HUES48 (cell line): ENCODE results near the gene DNAJC21.

Source experiments
- H3K27ac ChIP-seq: one replicate; pipeline ENCODE4 v1.7.0; 2013; ENCODE audit warnings: low read depth, low read length, inconsistent platforms
- H3K27me3 ChIP-seq: 2 replicates; pipeline ENCODE4 v1.6.1; 2013; ENCODE audit warnings: mild to moderate bottlenecking, low read length; ENCODE audit not compliant: control insufficient read depth, insufficient read depth
- H3K36me3 ChIP-seq: 2 replicates; pipeline ENCODE4 v1.6.1; 2013; ENCODE audit warnings: low read length; ENCODE audit not compliant: control insufficient read depth, insufficient read depth
- H3K4me1 ChIP-seq: 2 replicates; pipeline ENCODE4 v1.6.1; 2013; ENCODE audit warnings: mild to moderate bottlenecking, low read length; ENCODE audit not compliant: control insufficient read depth, insufficient read depth
- H3K4me3 ChIP-seq: 2 replicates; pipeline ENCODE4 v1.5.1; 2013; ENCODE audit warnings: mild to moderate bottlenecking, low read depth, low read length
- H3K9ac ChIP-seq: 2 replicates; pipeline ENCODE4 v1.6.1; 2013; ENCODE audit warnings: mild to moderate bottlenecking, low read depth, low read length, moderate library complexity
- H3K9me3 ChIP-seq: 2 replicates; pipeline ENCODE4 v1.6.1; 2013; ENCODE audit warnings: low read length; ENCODE audit not compliant: control insufficient read depth, insufficient read depth

DNAJC21 gene

DNA sequence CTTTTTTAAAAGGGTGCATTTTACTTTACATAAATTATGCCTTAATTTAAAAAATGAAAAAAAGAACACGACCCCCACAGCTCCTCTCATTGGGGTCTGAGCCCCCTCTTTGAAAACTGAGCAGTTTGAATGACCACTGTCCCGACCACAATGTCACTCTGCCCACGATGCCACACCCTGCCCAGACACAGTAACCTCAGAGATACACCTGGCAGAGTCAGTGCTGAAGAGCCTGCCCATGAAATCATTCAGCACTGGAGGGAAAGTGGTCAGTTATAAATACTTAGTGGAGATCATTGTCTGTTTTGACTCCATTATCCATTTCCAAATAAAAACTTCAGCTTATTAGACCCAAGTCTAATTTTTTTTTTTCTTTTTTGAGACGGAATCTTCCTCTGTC lies 49.3 kb downstream of the DNAJC21 start:
- no peak overlapping the region for H3K4me3 ChIP-seq

DNA sequence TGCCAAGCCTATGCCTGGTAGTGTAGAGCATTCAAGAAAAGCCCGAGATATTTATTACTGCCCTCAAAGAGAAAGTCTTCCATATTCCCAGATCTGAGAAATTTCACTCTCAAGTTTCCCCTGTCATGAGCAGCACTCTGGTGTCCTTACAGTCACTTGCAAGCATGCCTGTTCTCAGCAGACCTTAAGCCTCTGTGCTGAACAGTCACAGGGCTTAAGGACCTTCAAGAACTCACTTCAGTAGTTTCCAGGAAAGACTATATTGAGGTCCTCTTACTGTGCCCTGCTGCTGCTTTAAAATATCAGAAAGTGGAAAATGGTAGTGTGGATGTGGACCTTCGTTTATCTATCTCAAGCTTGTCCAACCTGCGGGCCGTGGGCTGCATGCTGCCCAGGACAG lies 53.5 kb downstream of the DNAJC21 start:
- no peak overlapping the region for H3K9ac ChIP-seq
- no peak overlapping the region for H3K4me3 ChIP-seq
- peaks cover 16% of the 10 kb centered on the region for H3K9me3 ChIP-seq
- no peaks in the 10 kb centered on the region for H3K27me3 ChIP-seq
- no peak overlapping the region for H3K27ac ChIP-seq
- H3K36me3 ChIP-seq: no peaks in the 10 kb centered on the region
- H3K4me1 ChIP-seq: no peaks in the 10 kb centered on the region

More for the DNA sequence above, 49.3 kb downstream of the DNAJC21 start:
- H3K36me3 ChIP-seq: no peaks in the 10 kb centered on the region
- no peaks in the 10 kb centered on the region for H3K27me3 ChIP-seq
- no peaks in the 10 kb centered on the region; the same call in 1 of the 2 replicates for H3K9me3 ChIP-seq
- no peak overlapping the region for H3K9ac ChIP-seq
- H3K4me1 ChIP-seq: no peaks in the 10 kb centered on the region
- H3K27ac ChIP-seq: no peak overlapping the region

DNA sequence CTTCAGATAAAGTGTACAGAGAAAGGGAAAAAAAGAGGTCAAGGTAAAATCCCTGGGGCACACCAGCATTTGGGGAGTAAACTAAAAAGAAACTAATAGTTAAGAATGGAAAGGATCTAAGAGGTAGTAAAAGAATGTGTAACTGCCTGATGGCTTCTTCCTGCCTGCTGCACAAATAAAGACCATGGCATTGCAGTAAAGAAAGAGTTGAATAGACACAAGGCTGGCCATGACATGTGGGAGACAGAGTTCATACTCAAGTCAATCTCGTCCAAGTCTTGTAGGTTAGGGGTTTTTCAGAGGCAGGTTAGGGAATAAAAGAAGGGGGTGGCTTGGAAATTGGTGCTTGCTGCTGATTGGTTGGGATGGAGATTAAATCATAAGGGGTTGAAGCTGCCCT lies 57.6 kb downstream of the DNAJC21 start:
- Histone ChIP-seq H3K27ac (no peak overlapping the region), H3K4me1 (no peaks in the 10 kb centered on the region), H3K27me3 (no peaks in the 10 kb centered on the region), H3K4me3 (no peak overlapping the region), H3K9me3 (peaks cover 16% of the 10 kb centered on the region), H3K9ac (no peak overlapping the region), H3K36me3 (no peaks in the 10 kb centered on the region)

DNA sequence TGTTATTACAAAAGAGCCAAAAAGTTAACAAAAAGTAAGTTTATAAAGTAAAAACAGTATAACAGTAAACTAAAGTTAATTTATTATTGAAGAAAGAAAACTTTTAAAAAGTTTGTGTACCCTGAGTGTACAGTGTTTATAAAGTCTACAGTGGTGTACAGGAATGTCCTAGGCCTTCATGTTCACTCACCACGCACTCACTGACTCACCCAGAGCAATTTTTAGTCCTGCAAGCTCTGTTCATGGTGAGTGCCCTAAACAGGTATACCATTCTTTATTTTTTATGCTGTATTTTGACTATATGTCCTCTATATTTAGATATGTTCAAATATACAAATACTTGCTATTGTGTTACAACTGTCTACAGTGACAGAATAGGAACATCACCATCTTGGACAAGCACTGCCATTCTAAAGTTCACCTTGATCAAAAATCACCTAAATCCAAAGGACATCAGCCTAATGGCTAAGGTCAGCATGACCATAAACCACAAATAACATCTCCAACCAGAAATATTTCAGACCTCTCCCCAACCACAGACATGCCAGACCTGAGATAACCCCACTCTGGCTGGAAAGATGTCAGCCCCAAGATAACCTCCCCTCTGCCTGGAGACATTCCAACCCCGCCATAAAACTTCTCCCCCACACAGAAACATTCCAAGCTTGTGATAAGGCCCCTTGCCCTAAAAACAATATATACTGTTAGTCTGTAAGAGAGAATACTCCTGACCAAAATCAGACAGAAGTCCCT lies 62.3 kb downstream of the DNAJC21 start:
- peaks cover 2% of the 10 kb centered on the region; the same call in 1 of the 2 replicates for H3K9me3 ChIP-seq
- no peak overlapping the region for H3K27ac ChIP-seq
- H3K36me3 ChIP-seq: no peaks in the 10 kb centered on the region
- no peaks in the 10 kb centered on the region for H3K27me3 ChIP-seq
- H3K4me3 ChIP-seq: no peak overlapping the region
- H3K9ac ChIP-seq: no peak overlapping the region
- H3K4me1 ChIP-seq: no peaks in the 10 kb centered on the region

DNA sequence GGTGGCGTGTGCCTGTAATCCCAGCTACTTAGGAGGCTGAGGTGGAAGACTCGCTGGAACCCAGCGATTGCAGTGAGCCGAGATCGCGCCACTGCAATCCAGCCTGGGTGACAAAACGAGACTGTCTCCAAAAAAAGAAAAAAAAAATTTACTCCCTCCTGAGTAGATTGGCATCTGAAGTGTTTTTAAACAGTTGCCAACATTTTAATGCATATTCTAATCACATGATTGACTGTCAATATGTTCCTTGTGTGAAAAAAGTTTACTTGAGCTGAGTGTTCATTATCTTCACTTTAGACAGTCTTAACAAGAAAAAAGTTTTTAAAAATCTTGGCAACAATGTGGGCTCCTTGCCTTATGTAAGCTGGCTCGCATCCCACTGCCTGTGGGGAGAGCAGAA lies 64.6 kb downstream of the DNAJC21 start:
- Histone ChIP-seq H3K9me3 (no peaks in the 10 kb centered on the region; the same call in 1 of the 2 replicates), H3K27ac (no peak overlapping the region), H3K4me3 (no peak overlapping the region), H3K27me3 (no peaks in the 10 kb centered on the region), H3K9ac (no peak overlapping the region), H3K4me1 (no peaks in the 10 kb centered on the region), H3K36me3 (no peaks in the 10 kb centered on the region)

DNA sequence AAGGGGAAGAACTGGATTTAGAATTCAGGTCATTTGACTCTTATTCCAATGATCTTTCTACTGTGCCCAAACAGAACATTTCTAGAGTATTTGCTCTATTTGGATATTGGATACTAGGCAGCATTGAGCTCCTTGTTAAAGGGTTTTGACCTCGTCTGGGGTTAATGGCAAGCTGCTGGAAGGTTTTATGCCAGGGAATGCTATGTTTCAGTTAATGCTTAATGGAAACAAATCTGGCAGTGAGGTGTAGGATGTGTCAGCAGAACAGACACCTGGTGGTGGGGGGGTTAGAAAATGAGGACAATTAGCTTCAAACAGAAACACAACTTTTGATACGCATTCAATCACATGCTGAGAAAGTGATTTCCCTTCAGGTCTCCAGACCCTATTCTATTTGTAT lies 66.9 kb downstream of the DNAJC21 start:
- no peak overlapping the region for H3K9ac ChIP-seq
- H3K27me3 ChIP-seq: no peaks in the 10 kb centered on the region
- H3K9me3 ChIP-seq: no peaks in the 10 kb centered on the region; the same call in 1 of the 2 replicates
- no peaks in the 10 kb centered on the region for H3K36me3 ChIP-seq
- H3K4me3 ChIP-seq: no peak overlapping the region
- H3K27ac ChIP-seq: no peak overlapping the region
- no peaks in the 10 kb centered on the region for H3K4me1 ChIP-seq

DNA sequence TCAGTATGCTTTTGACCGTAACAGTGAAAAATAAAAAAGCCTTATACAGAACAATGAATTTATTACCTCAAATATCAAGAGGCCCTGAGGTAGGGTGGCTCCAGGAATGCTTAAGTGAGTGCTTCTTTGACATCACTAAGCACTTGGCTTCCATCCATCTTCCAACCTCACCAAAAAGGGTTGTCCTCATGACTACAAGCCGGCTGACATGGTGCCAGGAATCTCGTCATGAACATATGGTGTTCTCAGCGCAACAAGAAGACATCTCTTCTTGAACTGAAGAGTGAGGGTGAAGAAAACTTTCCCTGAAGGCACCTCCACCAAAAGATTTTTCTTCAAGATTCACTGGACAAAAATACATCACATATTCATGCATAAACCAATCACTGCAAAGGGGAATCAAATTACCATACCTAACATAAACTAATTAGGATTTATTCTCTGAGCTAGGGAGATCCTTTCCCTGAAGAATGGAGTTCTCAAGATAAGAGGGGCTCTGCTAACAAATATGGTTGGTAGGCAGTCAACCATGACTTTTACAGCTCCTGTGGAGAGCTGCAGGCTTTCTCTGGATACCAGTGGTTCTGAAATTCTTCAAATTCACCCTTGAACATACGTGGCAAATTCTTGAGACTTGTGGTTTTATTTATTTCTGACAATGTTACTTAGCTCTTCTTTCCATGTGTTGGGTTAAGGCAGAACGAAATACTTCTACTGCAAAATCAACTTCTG lies 68.9 kb downstream of the DNAJC21 start:
- Histone ChIP-seq H3K4me1 (no peaks in the 10 kb centered on the region), H3K9me3 (no peaks in the 10 kb centered on the region; the same call in 1 of the 2 replicates), H3K36me3 (no peaks in the 10 kb centered on the region), H3K27me3 (no peaks in the 10 kb centered on the region), H3K27ac (no peak overlapping the region), H3K4me3 (no peak overlapping the region), H3K9ac (no peak overlapping the region)

DNA sequence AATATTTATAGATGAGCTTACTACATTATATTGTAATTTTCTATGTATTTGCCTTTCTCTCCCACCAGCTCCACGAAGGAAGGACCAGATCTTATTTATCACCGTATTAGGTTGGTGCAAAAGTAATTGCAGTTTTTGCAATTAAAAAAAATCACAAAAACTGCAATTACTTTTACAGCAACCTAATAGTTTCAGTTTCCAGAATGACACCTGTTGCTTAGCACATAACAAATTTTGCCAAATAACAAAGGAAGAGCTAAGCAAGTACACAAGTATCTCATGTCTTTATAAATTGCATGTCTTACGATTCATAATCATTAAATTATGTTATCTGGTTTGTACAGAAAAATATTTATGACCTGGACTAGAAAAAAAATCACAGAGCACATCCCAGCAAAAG lies 72.5 kb downstream of the DNAJC21 start:
- Histone ChIP-seq H3K36me3 (no peaks in the 10 kb centered on the region), H3K4me3 (no peak overlapping the region), H3K9me3 (no peaks in the 10 kb centered on the region; the same call in 1 of the 2 replicates), H3K27me3 (peaks cover 3% of the 10 kb centered on the region; the same call in 1 of the 2 replicates), H3K4me1 (peaks cover 14% of the 10 kb centered on the region), H3K27ac (no peak overlapping the region), H3K9ac (no peak overlapping the region)

DNA sequence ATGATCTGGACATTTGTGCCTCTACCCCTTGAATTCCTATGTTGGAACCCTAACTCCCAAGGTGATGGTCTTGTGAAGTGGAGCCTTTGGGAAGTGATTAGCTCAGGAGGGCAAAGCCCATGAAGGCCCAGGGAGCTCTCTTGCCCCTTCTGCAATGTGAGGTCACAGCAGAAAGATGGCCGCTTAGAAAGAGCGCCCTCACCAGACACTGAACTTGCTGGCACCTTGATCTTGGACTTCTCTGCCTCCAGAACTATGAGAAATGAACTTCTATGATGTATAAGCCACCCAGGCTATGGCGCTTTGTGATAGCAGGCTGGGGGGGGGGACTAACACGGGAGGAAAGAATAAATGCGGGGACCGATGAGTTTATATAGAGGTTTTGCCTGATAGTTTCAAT lies 73.1 kb downstream of the DNAJC21 start:
- Histone ChIP-seq H3K9ac (no peak overlapping the region), H3K27me3 (peaks cover 3% of the 10 kb centered on the region; the same call in 1 of the 2 replicates), H3K27ac (no peak overlapping the region), H3K4me1 (peaks cover 14% of the 10 kb centered on the region), H3K4me3 (no peak overlapping the region), H3K9me3 (no peaks in the 10 kb centered on the region), H3K36me3 (no peaks in the 10 kb centered on the region)

DNA sequence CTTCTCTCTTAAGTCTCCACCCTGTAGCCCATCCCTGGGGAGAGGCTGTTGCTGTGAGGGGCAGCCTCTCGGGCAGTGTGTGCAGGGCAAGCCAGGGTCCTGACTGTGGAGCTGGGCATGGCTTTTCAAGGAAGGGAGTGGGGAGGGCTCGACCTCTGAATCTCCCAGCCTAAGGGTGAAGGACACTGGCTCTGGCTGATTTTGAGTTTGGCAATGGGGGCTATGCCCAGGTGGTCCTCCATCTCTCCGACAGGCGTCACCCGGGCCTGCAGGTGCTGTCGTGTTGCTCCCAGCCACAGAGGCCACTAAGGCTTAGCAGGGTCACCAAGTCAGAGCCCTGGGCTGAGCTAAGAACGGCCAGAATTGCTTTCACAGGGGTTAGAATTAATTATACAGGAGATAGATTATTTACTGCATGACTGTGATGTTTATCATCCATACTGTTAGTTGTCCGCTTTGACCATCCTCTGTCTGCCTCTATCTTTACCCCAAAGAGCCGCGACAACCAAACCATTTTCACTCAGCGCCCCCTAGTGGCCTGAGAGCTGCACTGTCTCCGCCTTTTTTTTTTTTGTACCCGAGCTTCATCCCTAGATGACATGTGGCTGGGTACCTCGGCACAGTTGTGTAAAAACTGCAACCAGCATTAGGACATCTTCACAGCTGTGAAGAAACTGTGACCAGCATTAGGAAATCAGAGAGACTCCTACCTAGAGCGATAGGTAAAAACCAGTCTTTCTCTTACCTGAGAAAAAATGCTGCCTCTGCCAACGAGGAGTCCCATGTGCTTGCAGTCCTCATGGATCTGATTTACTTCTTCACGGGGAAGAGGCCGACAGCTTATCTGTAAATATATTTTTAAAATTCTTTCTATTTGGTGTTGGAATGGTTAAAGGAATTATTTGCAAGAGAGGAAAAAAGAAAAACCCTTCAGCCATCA lies 73.9 kb downstream of the DNAJC21 start:
- Histone ChIP-seq H3K4me3 (no peak overlapping the region), H3K36me3 (no peaks in the 10 kb centered on the region), H3K9ac (no peak overlapping the region), H3K9me3 (no peaks in the 10 kb centered on the region), H3K27me3 (peaks cover 3% of the 10 kb centered on the region; the same call in 1 of the 2 replicates), H3K4me1 (peaks cover 14% of the 10 kb centered on the region), H3K27ac (no peak overlapping the region)
